ENCODE data around the gene NKAIN2.
"Not testable (repeated sequence)": the region's sequence is repeated elsewhere in the genome, so short reads cannot be mapped to it uniquely, and the experiment has no call there.

NKAIN2 gene

GRCh38 chr6:124463271-124463670 lies 659.6 kb downstream of the NKAIN2 start:
- no peak for DNase-seq

- DNase-seq: not testable (repeated sequence)
These were observed 660.9 kb downstream of the NKAIN2 start for GRCh38 chr6:124464600-124464999.

DNA sequence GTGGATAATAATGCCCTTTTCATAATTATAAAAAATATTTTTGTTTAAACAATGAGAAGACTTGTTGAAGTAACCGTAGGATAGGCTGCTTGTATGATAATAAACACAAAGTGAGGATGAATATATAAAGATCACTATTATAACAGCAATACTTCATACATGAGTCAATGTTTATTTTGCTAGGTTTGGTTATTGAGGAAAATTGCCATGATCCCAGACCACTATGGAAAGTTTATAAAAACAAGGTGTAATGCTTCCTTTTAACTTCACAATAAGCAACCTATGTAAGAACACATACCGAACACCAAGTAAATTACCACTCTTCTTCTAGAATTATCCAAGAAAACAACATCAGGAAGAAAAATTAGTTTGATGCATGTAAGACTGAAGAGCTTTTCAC lies 663.3 kb downstream of the NKAIN2 start:
- DNase-seq: no peak

- no peak for DNase-seq
These were observed 663.7 kb downstream of the NKAIN2 start for GRCh38 chr6:124467366-124467765.

GRCh38 chr6:124470803-124471202 lies 667.1 kb downstream of the NKAIN2 start:
- DNase-seq: no peak

DNA sequence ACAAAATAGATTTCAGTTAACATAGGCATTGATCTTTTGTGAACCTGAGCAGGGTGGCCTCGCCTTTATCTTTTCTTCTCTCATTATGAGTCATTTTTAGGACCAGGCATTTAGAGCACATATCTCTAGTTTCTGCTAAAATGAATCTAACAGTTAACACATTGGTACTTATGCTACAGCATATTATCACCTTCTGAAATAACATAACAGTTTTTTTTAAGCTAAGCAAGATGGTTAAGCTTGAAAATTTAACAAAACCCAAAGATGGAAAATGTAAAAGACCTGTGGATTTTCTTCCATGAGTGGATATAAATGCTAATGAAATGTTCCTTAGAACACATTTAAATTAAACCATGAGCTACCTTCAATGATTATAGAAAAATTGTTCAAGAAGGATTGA lies 671.5 kb downstream of the NKAIN2 start:
- no peak for DNase-seq

GRCh38 chr6:124478906-124479305 lies 675.2 kb downstream of the NKAIN2 start:
- DNase-seq: no peak

- DNase-seq: no peak
These were observed 676.3 kb downstream of the NKAIN2 start for GRCh38 chr6:124479991-124480430.

DNA sequence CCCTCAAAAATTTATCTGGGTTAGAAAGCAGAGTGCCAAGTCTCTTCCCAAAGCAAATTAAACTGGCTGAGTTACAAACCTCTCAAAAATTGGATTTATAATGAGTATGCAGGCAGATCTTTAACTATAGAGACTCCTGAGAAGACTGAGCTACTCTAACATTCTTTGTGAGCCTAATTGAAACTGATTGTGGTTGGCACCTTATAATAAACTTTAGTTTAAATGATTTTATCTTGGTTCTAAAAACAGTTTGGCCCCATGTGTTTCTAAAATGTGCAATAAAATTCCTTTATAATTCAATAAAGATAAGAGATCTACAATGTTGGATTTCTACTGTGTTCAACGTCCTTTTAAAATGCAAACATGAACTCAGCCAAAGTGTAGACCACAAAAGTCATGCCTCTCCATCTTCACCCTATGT lies 678.4 kb downstream of the NKAIN2 start:
- DNase-seq: no peak

DNA sequence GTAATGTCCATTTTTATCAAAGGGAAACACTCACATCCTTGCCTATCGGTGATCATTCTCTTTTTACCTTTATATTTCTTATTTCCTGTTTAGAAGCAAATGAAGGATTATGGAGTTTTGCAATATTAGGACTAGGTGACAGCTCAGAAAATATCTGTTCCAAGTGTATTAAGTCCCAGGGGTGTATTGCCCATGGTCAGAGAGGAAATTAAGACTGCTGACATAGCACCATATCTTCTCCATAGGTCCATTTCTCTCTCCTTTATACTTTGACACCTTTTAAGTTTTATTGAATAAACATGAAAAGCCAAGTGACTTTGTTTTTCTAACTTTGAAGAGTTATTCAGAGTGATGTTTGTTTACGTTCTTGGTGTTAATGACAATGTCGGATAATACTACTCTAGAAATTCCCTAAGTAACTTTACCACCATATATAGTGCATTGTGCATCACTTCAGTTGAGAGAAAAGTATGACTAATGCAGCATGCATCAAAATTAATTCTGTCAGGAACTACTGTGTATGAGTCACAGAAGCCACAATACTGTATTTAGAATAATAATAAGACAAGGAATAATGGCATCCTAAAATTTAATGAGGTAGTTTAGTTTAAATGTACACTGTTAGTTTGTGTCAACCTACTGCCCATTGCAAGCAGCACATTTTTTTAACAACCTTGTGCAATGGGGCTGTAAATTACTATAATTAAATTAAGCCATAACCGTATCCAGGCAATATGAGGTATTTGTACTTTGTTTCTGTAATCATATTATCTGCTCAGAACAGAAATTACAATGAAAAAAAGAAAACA lies 684.2 kb downstream of the NKAIN2 start:
- DNase-seq: no peak

GRCh38 chr6:124490122-124490521 lies 686.5 kb downstream of the NKAIN2 start:
- no peak for DNase-seq

GRCh38 chr6:124493259-124493658 lies 689.6 kb downstream of the NKAIN2 start:
- DNase-seq: no peak

DNA sequence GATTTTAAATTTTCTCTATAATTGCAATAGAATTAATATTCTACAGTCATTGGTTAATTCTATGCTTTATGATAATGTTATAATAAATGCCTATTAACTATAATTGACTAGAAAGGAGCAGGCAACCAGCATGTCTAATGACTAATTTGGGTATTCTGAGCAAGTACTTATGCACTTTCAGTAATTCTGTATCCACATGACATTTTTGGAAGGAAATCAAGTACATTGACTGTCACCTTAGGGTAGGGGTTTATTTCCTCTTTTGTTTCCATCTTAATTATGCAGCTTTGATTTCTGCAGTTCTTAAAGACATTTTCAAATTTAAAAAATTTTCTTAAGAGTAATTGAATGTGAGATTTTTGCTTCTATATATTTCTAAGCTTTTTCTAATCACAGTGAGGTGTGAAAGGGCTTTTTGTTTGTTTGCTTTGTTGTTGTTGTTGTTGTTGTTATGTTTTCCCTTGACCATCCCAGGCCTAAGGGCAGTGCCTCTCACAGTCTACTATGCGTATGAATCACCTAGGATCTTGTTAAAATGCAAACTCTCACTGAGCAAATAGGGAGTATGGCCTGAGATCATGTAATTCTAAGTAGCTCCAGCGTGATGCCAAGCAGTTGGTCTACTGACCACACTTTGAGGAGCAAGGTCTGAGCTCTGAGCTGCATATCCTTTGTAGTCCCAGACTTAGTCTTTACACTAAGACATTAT lies 691.4 kb downstream of the NKAIN2 start:
- DNase-seq: no peak

- DNase-seq: no peak
These were observed 692.1 kb downstream of the NKAIN2 start for GRCh38 chr6:124495665-124496190.

DNA sequence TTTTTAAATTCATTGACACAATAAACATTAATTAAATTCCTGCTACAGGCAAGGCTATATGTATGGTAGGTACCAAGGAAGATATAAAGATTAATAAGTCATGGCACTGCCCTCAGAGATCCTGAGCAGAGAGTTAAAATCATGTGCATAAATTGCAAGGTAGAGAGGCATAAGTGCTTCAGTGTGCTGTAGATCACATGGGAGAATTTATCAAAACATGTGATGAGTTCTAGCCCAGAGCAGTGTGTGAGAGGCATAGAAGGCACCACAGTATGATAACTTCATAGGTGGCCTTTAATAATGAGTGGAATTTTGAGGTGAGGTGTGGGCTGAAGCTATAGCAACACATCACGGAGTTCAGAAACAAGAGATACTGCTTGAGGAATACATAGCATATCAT lies 692.7 kb downstream of the NKAIN2 start:
- no peak for DNase-seq

DNA sequence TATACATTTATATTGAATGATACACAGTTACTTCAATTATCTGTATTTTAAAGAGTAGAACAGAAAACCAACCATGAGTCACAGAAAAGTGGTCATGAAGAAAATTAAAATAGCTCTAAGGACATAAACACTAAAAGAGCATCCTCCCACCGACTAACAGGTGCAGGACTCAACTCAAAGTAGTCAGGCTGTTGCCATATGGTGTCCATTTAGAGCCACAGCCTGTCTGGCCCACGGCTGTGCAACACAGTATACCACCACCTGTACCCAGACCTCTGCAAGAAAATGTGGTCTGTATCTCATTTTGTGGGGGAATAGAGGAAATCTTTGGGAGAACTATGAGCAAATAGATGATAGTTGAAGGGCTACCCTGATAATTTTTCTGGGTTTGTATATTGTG lies 708.8 kb downstream of the NKAIN2 start:
- no peak for DNase-seq

GRCh38 chr6:124517339-124517738 lies 713.7 kb downstream of the NKAIN2 start:
- no peak for DNase-seq

DNA sequence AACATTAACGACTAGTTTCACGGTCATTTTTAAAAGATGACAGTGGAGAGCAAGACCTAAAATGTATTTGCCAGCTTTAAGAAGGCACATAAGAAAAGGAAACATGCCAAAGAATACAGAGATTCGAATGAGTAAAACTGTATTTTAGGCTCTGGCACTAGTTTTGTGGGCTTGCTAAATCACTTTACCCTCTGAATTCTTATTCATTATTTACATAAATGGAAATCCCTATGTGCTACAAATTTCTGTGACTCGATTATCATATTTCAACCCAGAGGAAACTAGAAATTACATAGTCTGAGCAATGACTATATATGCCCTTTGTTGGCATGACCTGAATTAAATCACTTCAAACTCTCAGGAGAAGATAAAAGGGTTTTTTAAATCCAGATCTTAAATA lies 716.8 kb downstream of the NKAIN2 start:
- no peak for DNase-seq

GRCh38 chr6:124522335-124522734 lies 718.7 kb downstream of the NKAIN2 start:
- DNase-seq: no peak

GRCh38 chr6:124524491-124525200 lies 721.0 kb downstream of the NKAIN2 start:
- DNase-seq: no peak

DNA sequence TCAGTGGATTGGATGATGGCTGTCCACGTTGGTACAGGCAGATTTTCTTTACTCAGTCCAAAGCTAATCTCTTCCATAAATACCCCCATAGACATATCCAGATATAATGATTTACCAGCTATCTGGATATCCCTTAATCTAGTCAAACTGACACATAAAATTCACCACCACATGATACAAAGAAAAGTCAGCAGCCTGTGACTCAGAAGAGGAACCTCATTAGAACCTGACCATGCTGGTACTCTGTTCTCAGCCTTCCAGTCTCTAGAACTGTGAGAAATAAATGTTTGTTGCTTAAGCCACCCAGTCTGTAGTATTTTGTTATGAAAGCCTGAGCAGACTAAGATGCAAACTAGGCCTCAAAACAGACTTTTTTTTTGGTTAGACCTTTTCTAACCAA lies 727.3 kb downstream of the NKAIN2 start:
- no peak for DNase-seq

GRCh38 chr6:124535299-124535698 lies 731.6 kb downstream of the NKAIN2 start:
- DNase-seq: no peak

DNA sequence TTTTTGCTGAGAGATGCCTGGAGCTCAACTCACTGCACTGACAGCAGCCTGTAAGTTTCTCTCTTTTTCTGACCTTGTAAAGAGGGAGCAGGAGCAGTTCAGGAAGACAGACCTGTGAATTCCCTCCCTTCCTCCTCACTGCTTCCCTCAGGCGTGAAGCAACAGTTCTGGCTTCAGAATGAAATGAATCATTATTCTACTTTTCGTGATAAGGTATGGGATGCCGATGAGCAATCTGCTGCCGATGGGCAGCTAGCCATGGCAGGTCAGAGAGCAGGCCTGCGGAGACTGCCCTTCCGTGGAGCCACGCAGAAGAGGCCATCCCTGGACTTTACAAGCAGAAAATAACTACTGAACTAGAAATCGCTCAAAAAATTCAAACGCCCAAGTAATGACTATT lies 732.1 kb downstream of the NKAIN2 start:
- no peak for DNase-seq
